HuH-7 (cell line): ENCODE results near the gene SPRED1.
A peak's percentile ranks its signal among the peaks of the same experiment; 100 is the strongest.

Experiments used
- DNase-seq: peaks from one replicate; pipeline ENCODE4 v3.0.0; 2011; ENCODE audit warnings: low spot score

SPRED1 gene

DNA sequence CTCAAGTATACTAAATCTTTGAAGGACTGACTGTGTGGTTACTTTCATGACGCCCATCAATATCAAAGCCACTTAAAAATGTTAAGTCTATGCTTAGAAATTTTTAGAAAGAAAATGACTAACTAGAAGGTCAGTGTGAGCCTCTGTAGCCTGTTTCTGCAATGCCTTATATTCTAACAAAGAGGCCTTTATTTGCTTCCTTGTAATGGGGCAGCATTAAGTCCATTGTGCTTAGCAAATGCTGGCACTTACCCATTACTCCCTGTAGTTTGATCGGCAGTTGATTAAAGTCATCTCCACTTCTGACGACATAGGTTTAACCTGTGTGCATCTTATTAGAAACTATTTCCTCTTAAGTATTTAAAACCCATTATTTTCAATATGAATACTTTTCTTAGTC lies 109.7 kb downstream of the SPRED1 start:
- no peak for DNase-seq

DNA sequence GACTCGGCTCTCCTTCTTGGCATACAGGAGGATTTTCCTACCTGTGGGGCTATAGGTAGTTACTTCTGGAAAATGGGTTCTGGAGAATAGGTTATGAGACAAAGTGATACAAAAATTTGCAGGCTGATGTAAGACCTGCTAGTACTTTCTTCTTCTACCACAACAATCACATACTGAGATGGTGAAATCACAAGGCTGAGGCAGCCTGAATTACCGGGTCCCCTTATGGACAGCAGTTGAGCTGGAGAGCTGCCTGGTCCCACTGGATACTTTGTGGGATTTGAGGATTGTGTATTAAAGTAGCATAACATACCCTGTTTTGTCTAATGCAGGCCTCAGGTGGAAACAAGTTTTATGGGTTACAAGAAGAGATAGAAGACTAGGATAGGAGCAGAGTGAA lies 114.8 kb downstream of the SPRED1 start:
- no peak for DNase-seq

DNA sequence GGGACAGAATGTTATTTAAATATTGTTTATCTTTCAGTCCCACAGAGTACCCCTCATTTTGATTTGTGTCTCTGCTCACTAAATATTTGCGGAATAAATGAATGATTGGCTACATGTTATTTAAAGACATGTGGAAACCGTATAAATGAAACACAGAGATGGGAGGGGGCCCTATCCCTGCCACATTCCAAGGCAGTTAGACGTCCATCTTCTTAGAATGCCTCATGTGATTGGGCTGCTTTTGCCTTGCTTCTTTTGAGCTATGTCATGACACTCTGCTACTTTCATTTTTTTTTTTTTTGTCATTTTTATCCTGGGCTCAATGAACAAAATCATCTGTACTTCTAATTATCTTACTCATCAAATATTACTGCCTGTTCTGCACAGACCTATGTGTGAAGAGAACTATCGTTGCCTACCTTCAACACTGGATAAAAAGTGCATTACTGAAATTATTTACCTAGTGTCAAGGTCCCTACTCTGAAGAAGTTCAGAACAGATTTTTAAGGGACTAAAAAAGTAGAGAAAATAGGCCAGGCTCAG lies 117.4 kb downstream of the SPRED1 start:
- DNase-seq = no peak

DNA sequence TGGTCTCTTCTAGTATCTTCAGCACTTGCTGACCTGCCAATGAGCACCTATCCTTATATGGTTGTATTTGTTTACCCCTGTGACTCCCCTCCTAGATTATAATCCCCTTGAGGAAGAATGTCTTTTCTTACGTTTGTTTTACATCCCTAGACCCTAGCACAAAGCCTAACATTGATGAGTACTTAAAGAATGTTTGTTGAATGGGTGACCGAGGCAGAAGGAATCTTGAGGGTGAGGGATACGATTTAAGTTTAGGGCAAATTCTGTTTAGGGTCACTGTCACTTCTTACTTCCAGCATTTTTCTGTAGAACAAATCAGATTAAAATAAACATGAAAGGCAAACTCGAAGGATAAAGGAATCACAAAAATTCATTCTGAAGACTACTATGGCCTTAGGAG lies 120.4 kb downstream of the SPRED1 start:
- no peak for DNase-seq

DNA sequence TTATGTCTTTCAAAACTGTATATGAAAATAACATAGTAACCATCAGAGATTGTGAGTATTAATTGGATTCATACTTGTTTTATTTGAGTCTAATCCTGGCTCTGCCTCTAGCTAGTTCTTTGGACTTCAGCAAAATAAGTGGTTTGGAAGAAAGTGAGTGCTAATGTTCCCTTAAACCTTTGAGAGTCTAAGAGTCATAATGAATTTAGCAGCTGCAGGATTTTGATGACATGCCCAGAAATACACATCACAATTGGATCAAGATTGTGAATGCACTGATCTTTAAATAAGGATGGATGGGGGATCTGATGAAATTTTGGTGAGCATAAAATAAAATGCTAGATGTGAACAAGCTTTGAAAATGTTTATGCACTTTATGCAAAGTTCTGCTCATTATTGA lies 121.4 kb downstream of the SPRED1 start:
- no peak for DNase-seq

DNA sequence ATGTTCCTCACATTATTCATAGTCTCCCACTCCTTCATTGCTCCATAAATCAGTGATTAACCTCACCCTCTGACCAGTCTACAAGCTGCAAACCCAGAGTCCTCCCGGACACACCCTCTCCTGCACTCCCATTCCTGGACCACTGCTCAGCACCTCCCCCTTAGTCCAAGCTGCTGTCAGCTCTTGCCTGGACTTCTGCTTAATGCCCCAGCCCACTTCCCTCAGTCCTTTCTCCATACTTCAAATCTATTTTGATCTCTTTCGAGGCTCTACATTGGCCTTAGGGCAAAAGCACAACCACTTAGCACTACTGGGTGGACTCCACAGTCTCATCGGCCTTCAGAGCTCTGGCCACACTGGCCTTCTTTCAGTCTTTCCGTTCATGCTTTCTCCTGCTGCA lies 121.9 kb downstream of the SPRED1 start:
- DNase-seq = no peak

DNA sequence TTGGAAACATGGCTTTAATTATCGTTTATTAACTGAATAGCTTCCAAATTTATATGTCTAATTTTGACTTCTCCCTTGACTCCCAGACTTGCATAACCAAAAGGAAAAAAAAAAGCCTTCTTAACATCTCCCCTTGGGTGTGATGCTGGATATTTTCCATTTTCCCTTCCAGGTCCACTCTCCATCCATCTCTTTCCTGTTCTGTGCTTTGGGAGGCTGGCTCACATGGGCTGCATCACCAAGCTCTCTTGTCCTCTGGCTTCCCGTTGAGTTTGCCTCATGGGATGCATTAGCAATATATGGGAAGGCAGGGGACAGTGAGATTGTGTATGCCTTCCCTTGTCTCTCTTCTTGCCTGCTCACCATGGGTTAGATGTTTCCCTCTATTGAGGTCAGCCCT lies 123.4 kb downstream of the SPRED1 start:
- DNase-seq = no peak

DNA sequence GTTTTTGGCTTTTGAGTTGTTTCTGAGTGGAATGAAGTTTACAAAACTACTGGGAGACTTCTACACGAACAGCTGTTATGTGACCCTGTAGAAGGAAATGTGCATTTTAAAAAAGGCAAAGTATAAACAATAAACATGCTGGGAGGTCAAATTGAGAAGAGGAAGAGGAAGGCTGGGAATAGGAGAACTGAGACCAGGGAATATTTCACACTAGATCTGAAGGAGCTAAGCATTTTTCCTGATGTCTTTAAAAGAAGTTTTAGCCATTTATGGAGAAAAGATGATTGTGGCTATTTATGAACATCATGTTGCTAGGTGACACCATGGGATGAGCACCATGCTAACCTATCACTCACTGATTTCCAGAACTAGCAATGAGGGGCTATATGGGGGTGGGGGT lies 125.0 kb downstream of the SPRED1 start:
- no peak for DNase-seq

DNA sequence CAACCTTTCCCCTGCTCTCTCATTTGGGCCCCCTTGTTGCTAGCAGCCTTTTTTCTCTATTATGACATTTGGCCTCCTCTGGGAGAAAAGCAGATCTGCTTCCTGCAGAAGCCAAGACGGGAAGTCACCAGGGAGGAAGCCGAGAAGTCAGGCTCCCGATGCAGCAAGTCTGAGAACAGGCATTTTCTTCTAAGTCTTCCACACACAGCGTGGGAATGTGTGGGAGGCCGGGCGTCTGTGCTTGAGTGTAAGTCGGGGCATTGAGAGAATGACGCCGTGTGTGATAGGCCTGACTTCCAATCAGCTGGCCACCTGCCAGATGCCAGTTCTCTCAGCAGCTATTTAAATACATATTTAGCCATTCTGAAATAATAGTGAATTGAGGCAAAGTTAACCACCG lies 125.5 kb downstream of the SPRED1 start:
- DNase-seq = no peak

DNA sequence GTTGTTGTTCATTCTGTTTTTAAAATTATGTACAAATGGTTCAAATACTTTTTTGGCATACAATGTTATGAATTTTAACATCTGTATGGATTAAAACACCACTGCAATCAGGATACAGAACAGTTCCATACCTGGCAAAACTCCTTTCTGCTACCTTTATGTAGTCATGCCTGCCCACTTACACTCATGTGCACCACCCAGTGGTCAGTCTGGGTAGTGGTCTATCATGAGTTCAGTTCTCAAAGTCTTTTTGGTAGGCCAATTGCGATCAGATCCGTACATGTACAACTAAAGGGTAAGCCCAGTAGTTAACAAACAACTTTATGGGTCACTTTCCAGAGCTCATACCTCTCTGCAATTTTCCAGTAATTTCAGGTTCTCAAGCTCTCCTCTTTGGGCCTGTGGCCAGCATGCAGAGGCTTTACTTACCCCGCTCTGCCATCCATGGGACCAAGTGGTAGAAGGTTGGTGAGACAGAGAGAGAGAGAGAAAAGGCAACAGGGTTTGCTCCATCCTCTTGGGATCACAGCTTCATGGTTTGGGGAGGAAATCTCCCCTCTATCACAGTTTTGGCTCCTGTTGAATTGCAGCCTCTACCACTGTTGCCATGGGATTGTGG lies 137.4 kb downstream of the SPRED1 start:
- peak; percentile 26 for DNase-seq

DNA sequence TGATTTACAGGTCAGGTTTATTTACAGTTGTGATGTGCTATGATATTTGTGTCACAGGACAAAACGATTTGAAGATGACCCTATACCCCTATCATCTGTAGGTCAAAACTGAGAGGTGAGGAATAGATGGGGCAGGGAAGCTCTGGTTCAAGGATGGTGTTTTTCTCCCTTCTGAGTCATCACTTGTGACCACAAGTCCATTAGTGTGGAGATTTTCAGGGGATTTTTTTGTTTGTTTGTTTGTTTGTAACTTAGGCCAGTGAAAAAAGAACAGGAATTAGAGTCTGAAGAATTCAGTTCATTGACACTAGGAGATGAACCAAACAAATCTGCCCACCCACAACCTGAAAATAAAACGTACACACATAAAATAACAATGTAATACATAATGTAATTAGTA lies 138.6 kb downstream of the SPRED1 start:
- DNase-seq = no peak

DNA sequence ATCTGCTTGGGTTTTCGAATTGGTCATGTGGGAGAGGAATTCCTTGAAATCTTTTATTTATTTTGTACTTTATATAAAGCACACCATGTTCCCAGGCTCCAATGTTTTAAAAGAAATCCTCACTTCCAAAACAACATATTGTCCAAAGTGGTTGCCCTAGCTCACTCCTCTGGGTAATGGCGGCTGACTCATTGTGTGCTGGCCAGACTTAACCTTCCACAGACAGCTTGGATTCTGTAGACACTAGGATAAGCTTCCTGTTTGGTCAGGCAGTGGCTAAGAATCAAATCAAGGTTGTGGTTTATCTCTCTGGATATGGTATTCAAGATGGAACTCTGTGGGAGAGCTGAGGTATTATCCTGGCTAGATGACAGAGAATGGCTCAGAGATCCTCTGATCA lies 145.5 kb downstream of the SPRED1 start:
- DNase-seq = no peak

DNA sequence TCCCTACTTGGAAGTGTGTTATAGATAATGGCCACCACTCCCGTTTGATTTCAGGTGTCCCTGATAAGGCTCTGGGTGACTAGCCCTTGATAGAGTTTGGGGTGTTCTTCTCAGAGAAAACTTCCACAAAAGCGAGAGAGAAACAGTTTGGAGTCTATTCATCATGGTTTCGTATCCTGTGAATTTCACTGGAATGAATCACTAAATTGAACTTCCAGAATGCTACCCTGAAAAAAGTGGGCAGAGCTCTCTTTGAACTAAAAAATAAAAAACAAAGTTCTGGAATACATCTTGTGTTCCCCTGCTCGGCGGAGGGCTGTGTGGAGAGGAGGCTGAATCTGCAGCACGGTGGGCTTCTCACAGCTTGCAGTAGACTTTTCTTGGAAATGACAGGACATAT lies 148.5 kb downstream of the SPRED1 start:
- no peak for DNase-seq

DNA sequence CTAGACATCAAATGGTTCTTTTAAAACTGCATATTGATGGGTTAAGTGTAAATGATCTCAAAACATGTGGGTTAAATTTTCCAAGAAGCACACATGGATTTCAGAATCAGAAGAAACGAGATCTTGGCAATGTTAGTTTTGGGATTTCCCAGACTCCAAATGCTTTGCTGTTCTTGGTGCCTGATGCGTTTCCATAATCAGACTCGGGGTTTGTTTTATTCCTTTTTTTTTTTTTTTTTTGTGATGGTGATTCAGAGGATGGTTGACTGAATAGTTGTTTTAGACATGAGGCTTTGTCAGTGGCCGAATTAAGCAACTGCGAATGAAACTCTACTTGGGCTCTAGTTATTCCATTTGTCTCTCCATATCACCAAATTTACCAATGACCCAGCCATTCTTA lies 149.1 kb downstream of the SPRED1 start:
- DNase-seq = no peak

DNA sequence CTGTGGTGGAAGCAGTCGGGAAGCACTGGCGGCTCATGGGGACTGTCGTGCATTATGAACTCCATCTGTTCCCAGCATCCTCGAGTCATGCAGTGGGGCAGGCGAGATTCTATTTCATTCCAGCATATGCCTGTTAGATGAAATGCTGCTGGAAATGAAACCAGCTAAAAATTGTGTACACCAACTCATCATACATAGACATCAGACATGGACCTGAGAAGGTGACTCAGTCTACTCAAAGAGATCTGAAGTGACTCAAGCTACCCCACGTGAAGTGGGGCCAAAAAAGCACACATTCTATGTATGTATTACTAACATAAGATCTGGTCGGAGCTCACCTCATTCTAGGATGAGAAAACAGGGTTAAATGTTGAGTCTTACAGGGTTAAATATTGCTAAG lies 153.8 kb downstream of the SPRED1 start:
- no peak for DNase-seq
